Activated CD4-positive, CD25-positive, alpha-beta regulatory T cell (primary cell): ENCODE data around the gene GTF2H2.
"Not testable (repeated sequence)": the region's sequence is repeated elsewhere in the genome, so short reads cannot be mapped to it uniquely, and the experiment has no call there.

ENCODE experiments used
- DNase-seq, 4 experiments: peaks; one replicate each; lab custom pipeline; 2025; lab: John Stamatoyannopoulos, UW

The GTF2H2 gene

DNA sequence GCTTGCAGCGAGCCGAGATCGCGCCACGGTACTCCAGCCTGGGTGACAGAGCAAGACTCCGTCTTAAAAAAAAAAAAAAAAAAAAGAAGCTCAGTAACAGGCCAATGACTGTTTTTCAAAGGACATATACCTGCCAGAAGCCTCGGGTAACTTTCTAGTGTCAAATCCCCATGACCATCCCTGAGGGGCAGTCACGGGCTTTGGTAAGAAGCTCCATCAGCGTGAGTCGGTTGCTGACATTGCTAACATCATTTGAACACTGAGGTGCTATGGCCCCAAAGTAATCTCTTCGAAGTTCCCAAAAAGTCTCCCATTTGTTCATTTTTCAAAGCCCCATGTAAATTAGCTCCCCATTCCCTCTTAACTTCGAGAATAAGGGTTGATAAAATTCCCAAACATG lies 53.9 kb downstream of the GTF2H2 start:
- no peak for DNase-seq

GRCh38 chr5:71011194-71011792 lies 56.2 kb downstream of the GTF2H2 start:
- no peak for DNase-seq

DNA sequence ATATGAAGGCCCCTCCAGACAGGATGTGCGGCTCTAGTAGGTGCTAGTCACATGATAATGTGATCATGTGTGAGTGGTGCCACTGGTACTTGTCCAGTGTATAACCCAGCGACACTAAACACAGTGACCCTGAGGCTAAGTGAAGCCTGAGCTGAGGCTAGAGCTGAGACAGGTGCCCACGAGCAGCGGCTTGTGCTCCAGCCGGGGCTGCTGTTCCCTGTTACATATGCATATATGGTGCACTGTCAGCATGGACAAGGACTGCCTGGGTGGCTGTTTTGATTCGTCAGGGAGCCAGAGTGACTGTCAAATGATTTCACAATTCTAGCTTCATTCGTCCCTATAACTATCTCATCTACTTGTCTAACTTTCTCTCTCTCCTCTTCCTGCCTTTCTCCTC lies 60.5 kb downstream of the GTF2H2 start:
- DNase-seq: not testable (repeated sequence)
